Bronchial epithelial cell (primary cell): ENCODE data around the gene PTCHD1. TPM values are rescaled to one million over a fixed set of nuclear protein-coding genes. Genes with fewer than 3 reads are reported as not detected.

Experiments
- DNase-seq: peaks from one replicate; pipeline ENCODE4 v3.0.0-alpha.2; 2010; ENCODE audit warnings: low read depth
- FAIRE-seq: peaks from 2 replicates; lab custom pipeline; 2011; peaks lifted over from hg19 to GRCh38; lab: Jason Lieb, UNC
- H3K27me3 ChIP-seq: 2 replicates; pipeline ENCODE4 v1.5.1; 2011; ENCODE audit warnings: low read length; ENCODE audit not compliant: control insufficient read depth, insufficient read depth
- H3K36me3 ChIP-seq: 2 replicates; pipeline ENCODE4 v1.5.1; 2011; ENCODE audit warnings: low read length; ENCODE audit not compliant: control insufficient read depth, insufficient read depth
- H3K4me3 ChIP-seq: 2 replicates; pipeline ENCODE4 v1.5.1; 2011; ENCODE audit warnings: mild to moderate bottlenecking, low read depth, low read length, control low read depth
- total RNA-seq: library from RNA; depleted of rRNA; stranded (reverse); fragments of >200 nt; gene quantifications from 2 replicates; pipeline ENCODE4 v1.2.1, GENCODE V29; 2014
- TF ChIP-seq, protein P1 (sequence below): IDR thresholded peaks from 2 replicates; pipeline ENCODE4 v1.5.1; 2011; ENCODE audit warnings: mild to moderate bottlenecking, moderate library complexity, low read length, control low read depth, inconsistent platforms; ENCODE audit not compliant: insufficient read depth, severe bottlenecking

Gene PTCHD1
- total RNA-seq, 1 donor from 2014 or later, result not detected

DNA sequence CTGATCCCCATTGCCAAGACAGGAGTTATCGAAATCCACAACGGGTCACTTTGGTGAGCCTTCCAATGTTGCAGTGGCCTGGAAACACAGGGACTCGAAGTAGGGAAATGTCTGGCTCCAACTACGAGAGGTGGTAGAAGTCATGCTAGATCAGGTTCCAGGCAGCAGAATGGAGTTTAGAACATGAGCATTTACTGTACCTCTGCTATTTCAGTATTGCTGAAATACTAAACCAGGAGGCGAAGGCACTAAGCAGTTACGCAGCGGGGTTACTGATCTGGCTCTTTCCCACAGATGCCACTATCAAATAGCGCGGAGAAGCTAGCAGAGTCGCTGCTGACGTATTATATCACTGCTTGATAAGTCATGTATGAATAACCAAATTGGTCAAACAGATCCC, 56.3 kb downstream of the PTCHD1 start:
- TF ChIP-seq, protein P1, sequence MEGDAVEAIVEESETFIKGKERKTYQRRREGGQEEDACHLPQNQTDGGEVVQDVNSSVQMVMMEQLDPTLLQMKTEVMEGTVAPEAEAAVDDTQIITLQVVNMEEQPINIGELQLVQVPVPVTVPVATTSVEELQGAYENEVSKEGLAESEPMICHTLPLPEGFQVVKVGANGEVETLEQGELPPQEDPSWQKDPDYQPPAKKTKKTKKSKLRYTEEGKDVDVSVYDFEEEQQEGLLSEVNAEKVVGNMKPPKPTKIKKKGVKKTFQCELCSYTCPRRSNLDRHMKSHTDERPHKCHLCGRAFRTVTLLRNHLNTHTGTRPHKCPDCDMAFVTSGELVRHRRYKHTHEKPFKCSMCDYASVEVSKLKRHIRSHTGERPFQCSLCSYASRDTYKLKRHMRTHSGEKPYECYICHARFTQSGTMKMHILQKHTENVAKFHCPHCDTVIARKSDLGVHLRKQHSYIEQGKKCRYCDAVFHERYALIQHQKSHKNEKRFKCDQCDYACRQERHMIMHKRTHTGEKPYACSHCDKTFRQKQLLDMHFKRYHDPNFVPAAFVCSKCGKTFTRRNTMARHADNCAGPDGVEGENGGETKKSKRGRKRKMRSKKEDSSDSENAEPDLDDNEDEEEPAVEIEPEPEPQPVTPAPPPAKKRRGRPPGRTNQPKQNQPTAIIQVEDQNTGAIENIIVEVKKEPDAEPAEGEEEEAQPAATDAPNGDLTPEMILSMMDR, result no peak
- H3K27me3 ChIP-seq, result no peaks in the 10 kb centered on the region
- H3K36me3 ChIP-seq, result no peaks in the 10 kb centered on the region
- FAIRE-seq (no peak), DNase-seq (no peak)
- H3K4me3 ChIP-seq, result no peak overlapping the region

DNA sequence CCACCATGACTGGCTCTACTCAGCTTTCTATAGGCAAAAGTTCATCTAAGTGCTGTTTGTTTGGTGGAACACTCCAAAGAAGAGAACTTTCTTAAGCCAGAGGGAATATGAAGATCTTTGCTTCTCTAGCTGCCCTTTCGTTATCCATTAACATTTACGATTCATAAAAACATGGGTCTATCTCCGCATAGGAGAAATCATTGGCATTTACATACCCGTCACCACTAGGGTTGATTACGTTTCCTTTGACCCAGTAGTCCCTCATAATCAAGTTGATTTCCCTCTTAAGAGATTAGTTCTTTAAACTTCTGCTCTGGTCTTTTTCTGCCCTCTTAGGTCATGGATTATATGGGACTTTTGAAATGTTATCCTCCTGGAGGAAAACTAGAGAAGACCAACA, 57.5 kb downstream of the PTCHD1 start:
- H3K27me3 ChIP-seq, result no peaks in the 10 kb centered on the region
- no peak for DNase-seq
- FAIRE-seq, result no peak
- TF ChIP-seq, protein P1, result no peak
- no peaks in the 10 kb centered on the region for H3K36me3 ChIP-seq
- H3K4me3 ChIP-seq, result no peak overlapping the region

DNA sequence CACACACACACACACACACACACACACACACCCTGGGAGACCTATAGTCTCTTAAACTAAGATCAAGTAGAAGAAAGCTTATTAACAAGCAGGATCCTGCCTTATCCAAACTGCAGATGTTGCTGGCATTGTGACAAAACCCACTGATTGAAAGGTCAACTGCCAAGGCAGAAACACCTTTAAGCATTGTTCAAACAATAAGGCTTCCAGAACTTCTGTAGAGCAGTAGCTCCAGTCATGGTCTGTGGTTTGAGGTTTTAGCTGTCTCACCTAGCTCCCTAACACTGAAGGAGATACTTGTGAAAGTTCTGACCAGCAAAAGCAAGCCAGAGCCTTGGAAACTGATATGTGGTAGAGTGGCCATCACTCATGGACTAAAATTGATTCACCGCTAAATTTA, 59.8 kb downstream of the PTCHD1 start:
- TF ChIP-seq, protein P1, result no peak
- DNase-seq (no peak), FAIRE-seq (no peak)
- no peak overlapping the region for H3K4me3 ChIP-seq
- no peaks in the 10 kb centered on the region for H3K36me3 ChIP-seq
- no peaks in the 10 kb centered on the region for H3K27me3 ChIP-seq

DNA sequence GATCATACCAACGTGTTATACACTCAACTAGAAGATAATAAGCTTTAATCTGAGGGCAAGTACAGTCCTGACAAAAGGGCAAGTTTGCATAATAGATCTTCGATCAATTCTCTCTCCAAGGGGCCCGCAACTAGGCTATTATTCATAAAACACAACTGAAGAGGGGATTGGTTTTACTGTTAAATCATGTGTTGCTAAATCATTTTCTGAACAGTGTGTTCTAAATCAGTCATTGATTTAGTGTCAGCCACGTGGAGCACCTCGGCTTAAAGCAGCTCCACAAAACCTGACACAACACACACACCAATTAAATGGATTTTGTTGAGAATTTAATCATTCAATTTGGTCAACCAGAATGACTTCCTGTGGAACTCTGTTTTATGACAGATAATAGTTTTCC, 61.6 kb downstream of the PTCHD1 start:
- FAIRE-seq (no peak), DNase-seq (no peak)
- no peaks in the 10 kb centered on the region for H3K36me3 ChIP-seq
- TF ChIP-seq, protein P1, result no peak
- no peaks in the 10 kb centered on the region for H3K27me3 ChIP-seq
- H3K4me3 ChIP-seq, result no peak overlapping the region

DNA sequence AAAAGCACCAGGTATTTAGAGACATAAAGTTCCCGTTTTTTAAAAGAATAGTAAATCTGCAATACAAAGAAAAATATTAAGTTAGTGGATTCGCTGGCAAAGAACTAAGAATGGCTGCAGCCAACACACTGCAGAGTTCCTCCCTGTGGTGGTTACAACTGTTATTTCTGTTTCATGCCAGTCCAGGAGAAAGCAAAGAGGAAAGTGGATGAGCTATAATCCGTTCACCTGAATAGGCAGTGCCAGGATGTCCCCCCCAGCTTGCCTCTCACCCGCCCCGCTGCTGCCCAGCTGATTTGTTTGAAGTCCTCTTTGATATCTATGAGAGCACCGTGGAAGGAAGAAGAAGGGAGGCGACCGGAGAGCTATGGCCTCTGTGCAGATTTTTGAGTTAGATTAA, 63.9 kb downstream of the PTCHD1 start:
- TF ChIP-seq, protein P1, result no peak
- Histone ChIP-seq H3K27me3 (no peaks in the 10 kb centered on the region), H3K4me3 (no peak overlapping the region), H3K36me3 (no peaks in the 10 kb centered on the region)
- FAIRE-seq, result no peak
- no peak for DNase-seq

DNA sequence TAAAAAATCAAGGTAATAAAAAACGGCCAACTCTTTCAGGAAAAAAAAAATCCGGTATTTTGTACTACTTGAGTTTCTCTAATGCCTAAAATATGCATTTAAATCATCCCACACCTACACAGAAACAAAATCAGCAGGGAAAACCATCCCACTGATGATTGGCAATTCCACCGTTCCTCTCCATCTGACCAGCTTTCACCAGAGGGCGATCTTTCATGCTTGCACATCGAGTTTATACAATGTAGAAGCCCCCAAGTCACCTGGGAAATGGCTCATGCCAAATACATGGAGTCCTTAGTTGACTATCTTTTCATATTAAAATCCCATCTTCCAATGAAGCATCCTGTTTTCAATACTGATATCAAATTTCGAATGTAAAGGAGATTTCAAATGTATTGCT, 69.2 kb downstream of the PTCHD1 start:
- H3K36me3 ChIP-seq, result no peaks in the 10 kb centered on the region
- no peaks in the 10 kb centered on the region for H3K27me3 ChIP-seq
- no peak for FAIRE-seq
- DNase-seq, result no peak
- TF ChIP-seq, protein P1, result peak; percentile 18
- no peak overlapping the region for H3K4me3 ChIP-seq
